IMR-90 (cell line): Measurements from ENCODE around the gene SORL1.

Experiments
- CTCF ChIP-seq: conservative IDR thresholded peaks from 2 replicates; pipeline ENCODE4 v1.5.1; 2012; ENCODE audit warnings: mild to moderate bottlenecking, low read depth, low read length, improper control_type of control experiment
- MAFK ChIP-seq: IDR thresholded peaks from 2 replicates; pipeline ENCODE4 v1.6.1; 2012; ENCODE audit warnings: low read depth, low read length, improper control_type of control experiment
- MXI1 ChIP-seq: IDR thresholded peaks from 2 replicates; pipeline ENCODE4 v1.6.1; 2012; ENCODE audit warnings: low read depth, mild to moderate bottlenecking, low read length, moderate library complexity, borderline replicate concordance
- POLR2A ChIP-seq: IDR thresholded peaks from 2 replicates; pipeline ENCODE4 v1.6.1; 2012; ENCODE audit warnings: mild to moderate bottlenecking, low read depth, low read length
- RAD21 ChIP-seq: IDR thresholded peaks from 2 replicates; pipeline ENCODE4 v1.6.1; 2012; ENCODE audit warnings: low read length, improper control_type of control experiment
- RCOR1 ChIP-seq: IDR thresholded peaks from 2 replicates; pipeline ENCODE4 v1.6.1; 2012; ENCODE audit warnings: mild to moderate bottlenecking, low read length, improper control_type of control experiment; ENCODE audit not compliant: insufficient replicate concordance
- RFX5 ChIP-seq: IDR thresholded peaks from 2 replicates; pipeline ENCODE4 v1.8.0; 2012; ENCODE audit warnings: low read depth, mild to moderate bottlenecking, low read length, moderate library complexity
- SMC3 ChIP-seq: fragments of 150-350 bp; IDR thresholded peaks from 2 replicates; pipeline ENCODE4 v1.6.1; 2016; ENCODE audit warnings: low read depth, mild to moderate bottlenecking, antibody characterized with exemption, low read length, moderate library complexity
- USF2 ChIP-seq: fragments of 150-350 bp; IDR thresholded peaks from 2 replicates; pipeline ENCODE4 v1.6.1; 2017; ENCODE audit warnings: mild to moderate bottlenecking, antibody characterized with exemption, low read length, low read depth

GRCh38 chr11:121439759-121440158, 12.4 kb upstream of the SORL1 start:
- TF ChIP-seq POLR2A (no peak), USF2 (no peak), CTCF (no peak), SMC3 (no peak), MXI1 (no peak), RAD21 (no peak), RCOR1 (no peak), RFX5 (no peak), MAFK (no peak)
